Gastrocnemius medialis (tissue), 4 donors: ENCODE data around the gene BCOR. TPM values are rescaled to one million over a fixed set of nuclear protein-coding genes. Genes with fewer than 3 reads are reported as not detected.

ENCODE experiments used
- ATAC-seq, 2 donors: fragments of 150-250 bp; one replicate each; pipeline ENCODE4 v1.9.1; 2016
- DNase-seq, 2 donors: peaks; one replicate each; pipeline ENCODE4 v3.0.0-alpha.2; 2019
- H3K27ac ChIP-seq, 4 donors: fragments of 200-600 bp; sonication (generic); 1 replicate in 1 of 4; 2 replicates in 3 of 4; pipeline ENCODE4 v1.5.1; 2016 to 2018; ENCODE audit warnings: mild to moderate bottlenecking in 2 of 4, moderate library complexity in 1 of 4
- H3K27me3 ChIP-seq, 3 donors: fragments of 200-600 bp; sonication (generic) in 2 of 3; 1 replicate in 1 of 3; 2 replicates in 2 of 3; pipeline versions ENCODE4 v1.5.1 to v1.6.0; 2016 to 2019; ENCODE audit warnings: mild to moderate bottlenecking in 1 of 3, moderate library complexity in 1 of 3
- H3K36me3 ChIP-seq, 2 donors: fragments of 200-600 bp; sonication (generic) in 1 of 2; one replicate each; pipeline ENCODE4 v1.5.1; 2017 to 2018
- H3K4me1 ChIP-seq, 2 donors: fragments of 200-600 bp; sonication (generic) in 1 of 2; one replicate each; pipeline ENCODE4 v1.5.1; 2016 to 2017; ENCODE audit warnings: mild to moderate bottlenecking in 2 of 2
- H3K4me3 ChIP-seq, 4 donors: fragments of 200-600 bp; sonication (generic) in 3 of 4; 1 replicate in 1 of 4; 2 replicates in 3 of 4; pipeline ENCODE4 v1.5.1; 2016 to 2019; ENCODE audit warnings: mild to moderate bottlenecking in 2 of 4
- H3K9me3 ChIP-seq, 3 donors: fragments of 200-600 bp; sonication (generic) in 2 of 3; 1 replicate in 1 of 3; 2 replicates in 2 of 3; pipeline ENCODE4 v1.5.1; 2016 to 2019
- CTCF ChIP-seq, 5 experiments: fragments of 450-650 bp in 3 of 5; fragments of 200-600 bp in 2 of 5; sonication (generic) in 2 of 5; IDR thresholded peaks in 4 of 5; conservative IDR thresholded peaks in 1 of 5; 1 replicate in 4 of 5; 2 replicates in 1 of 5; pipeline ENCODE4 v1.5.1; 2016 to 2019; ENCODE audit warnings: antibody characterized with exemption in 5 of 5, mild to moderate bottlenecking in 3 of 5, moderate library complexity in 3 of 5
- POLR2A ChIP-seq, 2 donors: fragments of 450-650 bp; IDR thresholded peaks; one replicate each; pipeline ENCODE4 v1.6.1; 2017; ENCODE audit warnings: antibody characterized with exemption in 2 of 2, mild to moderate bottlenecking in 2 of 2, moderate library complexity in 2 of 2
- in situ Hi-C, 4 donors: fragments of 200-750 bp; cut with MboI; loops; one replicate each; pipeline versions ENCODE4 v1.15.0 to v1.8.0; 2017; ENCODE audit warnings: low sequenced_read_pairs in 4 of 4
- intact Hi-C: fragments of 100-400 bp; cut with DNase I; formaldehyde crosslinking; loops from one replicate; pipeline ENCODE4 v1.15.1; 2023; ENCODE audit warnings: low total_unique reads
- total RNA-seq, 4 donors: library from RNA; depleted of rRNA; stranded (reverse); fragments of >200 nt; gene quantifications; one replicate each; pipeline versions ENCODE4 v1.1.0 to v1.2.3, GENCODE V29; 2016

Gene BCOR
- total RNA-seq, 4 donors from 2014 or later, result 6.5 to 43.8 (median 18.4) TPM

DNA sequence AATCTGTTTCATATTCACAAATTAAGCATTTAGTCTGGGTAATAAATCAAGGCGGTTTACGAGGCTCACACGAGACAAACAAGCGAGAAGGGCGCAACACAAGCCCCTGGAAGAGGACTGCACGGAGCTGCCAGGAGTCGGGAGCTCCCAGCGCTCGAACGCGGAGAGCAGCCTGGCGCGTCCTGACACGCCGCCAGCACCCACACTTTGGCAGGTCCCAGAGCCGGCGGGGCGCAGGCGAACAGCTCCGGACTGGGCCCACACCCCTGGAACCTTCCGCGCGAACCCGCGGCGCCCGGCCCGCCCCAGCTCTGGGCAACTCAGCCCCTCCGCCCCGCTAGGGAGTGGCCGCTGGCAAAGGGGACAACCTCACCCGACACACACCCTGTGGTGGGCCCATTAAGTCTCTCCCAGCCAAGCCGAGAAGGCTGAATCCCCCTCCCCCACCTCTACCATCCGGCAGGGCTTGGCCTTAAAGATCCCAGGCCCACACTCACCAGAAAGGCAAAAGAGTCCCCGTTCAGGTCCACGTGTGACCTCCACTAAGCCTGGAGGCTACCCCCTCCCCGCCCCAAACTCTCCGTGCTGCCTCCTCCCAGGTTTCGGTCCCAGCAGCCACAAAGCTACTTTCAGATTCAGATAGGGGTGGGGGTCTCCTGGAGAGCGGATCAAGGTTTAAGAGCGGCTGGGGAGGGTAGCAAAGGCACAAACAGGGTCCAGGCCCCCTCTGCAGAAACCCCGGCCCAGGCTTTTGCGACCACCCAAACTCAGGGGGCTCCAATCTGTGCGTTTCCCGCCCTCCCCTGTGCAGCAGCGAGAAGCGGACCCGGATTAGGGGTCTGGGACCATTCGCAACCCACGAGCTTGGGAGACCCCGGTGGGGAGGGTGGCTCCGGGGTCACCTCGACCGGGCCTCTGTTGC is 47.5 kb upstream of the BCOR start:
- Histone ChIP-seq H3K4me3 (peak overlapping the region; percentile 55 to 66 (median 58)), H3K36me3 (no peaks in the 10 kb centered on the region), H3K27ac (peak overlapping the region in 1 of 4 donors; percentile 53), H3K9me3 (no peaks in the 10 kb centered on the region), H3K4me1 (peaks cover 0 to 19% of the 10 kb centered on the region in 2 donors), H3K27me3 (peaks cover 0 to 18% (median 18%) of the 10 kb centered on the region in 3 donors)
- intact Hi-C loops, result no loop called here
- in situ Hi-C loops, result loop anchor here in 1 of 4 donors (10.0 kb wide), 1 partner anchor 50 kb away; the partner anchor contains the start of gene BCOR
- ATAC-seq, result peak in 1 of 2 donors; percentile 20
- TF ChIP-seq POLR2A (IDR thresholded peaks at IDR 0.05), result no peak
- TF ChIP-seq CTCF (IDR thresholded peaks at IDR 0.05 in 4 of 5, conservative IDR thresholded peaks at IDR 0.05 in 1 of 5), result no peak
- DNase-seq, result no peak

GRCh38 chrX:40144576-40144975 is 46.8 kb upstream of the BCOR start:
- H3K4me1 ChIP-seq, result peaks cover 0 to 19% of the 10 kb centered on the region in 2 donors

DNA sequence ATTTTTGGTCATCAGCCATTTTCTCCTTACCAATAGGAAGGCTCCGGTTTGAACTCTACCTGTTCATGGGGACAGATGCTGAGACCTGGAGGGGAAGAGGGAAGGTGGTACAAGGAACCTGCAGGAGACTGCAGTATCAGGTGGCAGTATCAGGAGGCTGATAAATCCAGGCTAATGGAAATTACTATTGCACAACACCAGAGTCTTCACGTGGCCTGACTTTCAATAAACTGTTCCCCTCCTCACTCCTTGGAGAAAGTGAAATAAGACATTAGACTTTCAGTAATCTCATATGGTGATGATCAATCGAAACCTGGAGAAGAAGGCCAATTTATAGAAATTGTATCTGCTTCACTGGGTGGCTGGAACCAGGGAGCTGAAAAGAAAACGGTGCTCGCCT is 46.2 kb upstream of the BCOR start:
- in situ Hi-C loops (loop anchor here in 1 of 4 donors (10.0 kb wide), 1 partner anchor 49 kb away; the partner anchor contains the start of gene BCOR), intact Hi-C loops (no loop called here)
- Histone ChIP-seq H3K27ac (no peak overlapping the region), H3K9me3 (no peaks in the 10 kb centered on the region), H3K4me1 (peaks cover 0 to 19% of the 10 kb centered on the region in 2 donors), H3K36me3 (no peaks in the 10 kb centered on the region), H3K4me3 (no peak overlapping the region), H3K27me3 (peaks cover 0 to 18% (median 14%) of the 10 kb centered on the region in 3 donors)
- no peak for ATAC-seq
- no peak for TF ChIP-seq CTCF (IDR thresholded peaks at IDR 0.05 in 4 of 5, conservative IDR thresholded peaks at IDR 0.05 in 1 of 5)
- no peak for DNase-seq

More at GRCh38 chrX:40144576-40144975, 46.8 kb upstream of the BCOR start:
- in situ Hi-C loops, result loop anchor here in 1 of 4 donors (10.0 kb wide), 1 partner anchor 50 kb away; the partner anchor contains the start of gene BCOR
- intact Hi-C loops, result no loop called here
- DNase-seq (no peak), ATAC-seq (no peak)
- H3K36me3 ChIP-seq, result no peaks in the 10 kb centered on the region
- no peaks in the 10 kb centered on the region for H3K9me3 ChIP-seq
- H3K4me3 ChIP-seq, result peak overlapping the region in 1 of 4 donors; percentile 55
- H3K27ac ChIP-seq, result no peak overlapping the region
- H3K27me3 ChIP-seq, result peaks cover 0 to 18% (median 16%) of the 10 kb centered on the region in 3 donors
- TF ChIP-seq CTCF (IDR thresholded peaks at IDR 0.05 in 4 of 5, conservative IDR thresholded peaks at IDR 0.05 in 1 of 5) (no peak), POLR2A (IDR thresholded peaks at IDR 0.05) (no peak)

- TF ChIP-seq CTCF (IDR thresholded peaks at IDR 0.05 in 4 of 5, conservative IDR thresholded peaks at IDR 0.05 in 1 of 5) (no peak), POLR2A (IDR thresholded peaks at IDR 0.05) (no peak)
- ATAC-seq (no peak), DNase-seq (no peak)
- peaks cover 0 to 18% (median 14%) of the 10 kb centered on the region in 3 donors for H3K27me3 ChIP-seq
- peaks cover 0 to 19% of the 10 kb centered on the region in 2 donors for H3K4me1 ChIP-seq
- in situ Hi-C loops (loop anchor here in 1 of 4 donors (10.0 kb wide), 1 partner anchor 48 kb away; the partner anchor contains the start of gene BCOR), intact Hi-C loops (no loop called here)
- no peak overlapping the region for H3K4me3 ChIP-seq
- no peaks in the 10 kb centered on the region for H3K36me3 ChIP-seq
- no peaks in the 10 kb centered on the region for H3K9me3 ChIP-seq
- no peak overlapping the region for H3K27ac ChIP-seq
These were observed 45.2 kb upstream of the BCOR start for GRCh38 chrX:40143001-40143400.
